Activated CD4-positive, alpha-beta T cell treated with anti-CD3 and anti-CD28 coated beads, Interleukin-2, amount 10 ng/mL, durations not matched to agents 7 days and 5 days (primary cell): ENCODE measurements around the gene FGD3. TPM values are rescaled to one million over a fixed set of nuclear protein-coding genes. Genes with fewer than 3 reads are reported as not detected.
A peak's percentile ranks its signal among the peaks of the same experiment; 100 is the strongest.

Experiments used
- CTCF ChIA-PET: fragments of 350-600 bp; sonication (Branson Sonifier 250); formaldehyde crosslinking; loops from one replicate; lab custom pipeline; 2021; ENCODE audit warnings: antibody characterized with exemption; lab: Charles Lee
- POLR2A ChIA-PET: fragments of 350-600 bp; sonication (Branson Sonifier 250); formaldehyde crosslinking; loops from one replicate; lab custom pipeline; 2021; ENCODE audit warnings: antibody characterized with exemption; lab: Charles Lee
- DNase-seq: peaks from one replicate; pipeline ENCODE4 v3.0.0-alpha.2; 2020
- H3K27ac Mint-ChIP-seq: one replicate; pipeline ENCODE4 v1.8.0; 2021; ENCODE audit warnings: mild to moderate bottlenecking, moderate library complexity, mixed read lengths
- H3K27me3 Mint-ChIP-seq: one replicate; pipeline ENCODE4 v1.8.0; 2021; ENCODE audit warnings: mixed read lengths
- H3K36me3 Mint-ChIP-seq: one replicate; pipeline ENCODE4 v1.8.0; 2021; ENCODE audit warnings: low read depth, mixed read lengths
- H3K4me1 Mint-ChIP-seq: one replicate; pipeline ENCODE4 v1.8.0; 2021; ENCODE audit warnings: mixed read lengths
- H3K4me3 Mint-ChIP-seq: one replicate; pipeline ENCODE4 v1.8.0; 2021; ENCODE audit warnings: mild to moderate bottlenecking, moderate library complexity, mixed read lengths
- H3K9me3 Mint-ChIP-seq: one replicate; pipeline ENCODE4 v1.8.0; 2021; ENCODE audit warnings: mixed read lengths
- total RNA-seq, 2 experiments: library from RNA; stranded (reverse); gene quantifications; one replicate each; pipeline ENCODE4 v1.2.3, GENCODE V29; 2021

Gene FGD3
- total RNA-seq, 2 experiments from 2014 or later, result 148 to 156 TPM

DNA sequence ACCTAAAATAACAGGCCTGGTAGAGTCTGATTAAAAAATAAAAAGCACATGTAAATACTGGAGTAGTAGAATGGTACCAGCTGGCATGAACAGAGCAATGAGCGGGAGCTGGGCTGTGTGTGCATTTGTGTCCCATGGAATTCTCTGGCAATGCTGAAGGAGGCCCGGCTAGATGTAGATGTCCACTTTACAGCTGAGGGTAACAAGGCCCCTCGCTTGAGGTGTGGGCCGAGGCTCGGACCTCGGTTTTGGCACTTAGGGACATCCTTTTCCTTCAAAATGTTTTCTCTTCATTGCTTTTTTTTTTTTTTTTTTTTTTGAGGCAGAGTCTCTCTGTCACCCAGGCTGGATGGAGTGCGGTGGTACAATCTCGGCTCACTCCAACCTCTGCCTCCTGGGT lies 1.5 kb upstream of the FGD3 start:
- Mint-ChIP-seq H3K27me3 (no peaks in the 10 kb centered on the region), H3K27ac (no peak overlapping the region), H3K36me3 (peaks cover 3% of the 10 kb centered on the region), H3K9me3 (no peaks in the 10 kb centered on the region), H3K4me3 (no peak overlapping the region), H3K4me1 (peaks cover 38% of the 10 kb centered on the region)
- POLR2A ChIA-PET, result no interaction called here
- CTCF ChIA-PET, result no interaction called here
- no peak for DNase-seq

DNA sequence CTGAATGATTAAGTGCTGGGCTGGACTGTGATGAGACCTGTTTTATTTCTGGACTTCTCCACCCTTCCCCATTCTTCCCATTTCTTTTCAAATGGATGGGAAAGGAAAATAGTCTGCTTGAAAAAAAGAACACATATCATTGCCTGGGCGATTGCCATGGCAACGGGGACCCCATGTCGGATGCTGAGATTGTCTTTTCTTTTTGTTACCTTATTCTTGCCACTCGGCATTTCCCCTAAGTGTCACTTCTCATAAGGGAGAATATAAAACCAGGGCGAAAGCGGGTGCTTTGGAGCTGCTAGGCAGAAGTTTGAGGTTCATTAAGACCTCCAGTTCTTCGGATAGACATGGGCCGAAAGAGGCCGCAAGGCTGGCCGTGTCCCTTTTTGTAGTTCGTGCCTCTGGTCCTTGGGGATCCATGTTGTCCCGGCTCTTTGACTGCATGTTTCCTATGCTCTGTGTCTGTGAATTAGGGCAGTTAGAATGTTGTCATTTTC lies 763 bp downstream of the FGD3 start:
- POLR2A ChIA-PET, result no interaction called here
- CTCF ChIA-PET, result interaction anchor here (1.2 kb wide), 1 partner anchor 9 kb away, joined by 4 read pairs; no protein-coding TSS in a partner anchor
- Mint-ChIP-seq H3K27me3 (no peaks in the 10 kb centered on the region), H3K9me3 (no peaks in the 10 kb centered on the region), H3K4me1 (peaks cover 57% of the 10 kb centered on the region), H3K4me3 (peak overlapping the region; percentile 83), H3K27ac (no peak overlapping the region), H3K36me3 (peaks cover 3% of the 10 kb centered on the region)
- no peak for DNase-seq

DNA sequence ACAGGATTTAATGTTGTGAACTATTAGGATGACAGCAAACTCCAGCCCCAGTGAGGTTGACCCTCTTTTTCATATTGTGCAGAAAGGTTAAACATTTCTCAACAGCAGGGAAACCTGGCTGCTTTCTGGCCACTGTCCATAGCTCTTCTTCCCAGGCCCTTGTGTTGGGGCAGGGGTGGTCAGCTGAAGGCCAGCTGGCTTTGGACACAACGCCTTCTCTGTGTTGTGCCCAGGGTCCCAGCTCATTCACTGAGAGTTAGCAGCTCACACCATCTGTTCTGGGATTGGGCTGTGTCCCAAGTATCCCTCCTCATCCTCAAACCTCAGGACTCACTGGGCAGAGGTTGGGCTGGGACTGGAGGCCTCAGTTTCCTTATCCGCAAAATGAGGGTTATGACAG lies 1.3 kb downstream of the FGD3 start:
- DNase-seq, result no peak
- CTCF ChIA-PET, result interaction anchor here (1.2 kb wide), 1 partner anchor 8 kb away, joined by 4 read pairs; no protein-coding TSS in a partner anchor
- Mint-ChIP-seq H3K4me3 (peak overlapping the region; percentile 83), H3K4me1 (peaks cover 63% of the 10 kb centered on the region), H3K27ac (no peak overlapping the region), H3K9me3 (no peaks in the 10 kb centered on the region), H3K27me3 (no peaks in the 10 kb centered on the region), H3K36me3 (peaks cover 6% of the 10 kb centered on the region)
- POLR2A ChIA-PET, result no interaction called here

DNA sequence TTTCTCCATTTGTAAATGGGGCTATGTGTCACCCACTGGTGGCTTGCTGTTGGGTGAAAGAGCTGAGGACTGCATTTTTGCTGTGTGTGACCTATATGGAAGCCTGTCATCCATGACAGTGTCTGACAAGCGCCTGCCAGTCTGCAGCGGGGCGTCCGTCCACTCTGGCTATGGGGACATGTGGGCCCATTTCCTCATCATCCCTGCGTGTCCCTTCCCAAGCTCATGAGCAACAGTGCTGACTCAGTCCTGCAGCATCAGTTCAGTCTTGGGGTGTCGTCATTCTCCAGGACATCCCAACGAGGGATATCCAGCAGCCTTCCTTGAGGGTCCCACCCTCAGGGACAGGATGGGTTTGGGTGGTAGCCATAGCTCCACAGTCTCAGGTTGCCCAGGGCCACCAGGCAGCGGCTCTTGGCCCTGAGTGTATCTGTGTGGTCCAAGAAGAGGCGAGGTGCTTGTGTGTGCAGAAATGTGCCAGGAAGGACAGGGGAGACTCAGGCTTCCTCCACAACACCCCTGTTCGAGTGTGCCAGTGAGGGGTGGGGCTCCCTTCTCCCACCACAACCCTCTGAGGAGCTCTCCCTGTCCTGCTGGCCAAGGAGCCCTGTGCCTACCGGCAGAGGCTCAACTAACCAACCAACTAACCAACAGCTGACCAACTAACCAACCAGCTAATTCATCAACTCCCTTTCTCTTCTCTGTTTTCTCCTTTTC lies 2.1 kb downstream of the FGD3 start:
- H3K27ac Mint-ChIP-seq, result peak overlapping the region; percentile 5
- POLR2A ChIA-PET, result no interaction called here

DNA sequence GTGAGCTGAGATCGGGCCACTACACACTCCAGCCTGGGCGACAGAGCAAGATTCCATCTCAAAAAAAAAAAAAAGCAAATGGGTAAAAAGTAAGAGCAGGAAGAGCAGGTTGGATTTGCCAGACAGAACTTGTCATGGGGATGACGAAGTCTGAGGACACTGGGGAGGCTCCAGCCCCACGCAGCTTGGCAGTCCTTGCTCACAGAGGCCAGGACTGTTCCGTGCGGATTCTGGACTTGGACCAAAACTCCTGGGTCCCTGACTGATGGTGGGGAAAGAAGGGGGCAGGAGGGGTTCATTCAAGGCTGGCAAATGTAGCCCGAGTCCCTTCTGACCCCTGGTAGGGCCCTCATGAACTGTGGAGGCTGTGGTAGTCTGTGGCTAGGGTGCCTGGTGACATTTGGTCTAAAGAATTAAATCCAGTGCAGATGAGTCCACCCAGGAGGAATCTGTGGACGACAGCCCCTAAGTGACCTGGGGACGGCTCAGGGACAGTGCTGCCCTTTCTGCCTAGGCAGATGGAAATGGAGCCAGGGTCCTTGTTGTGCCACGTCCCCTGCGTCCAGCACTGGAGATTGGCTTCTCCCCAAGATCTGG lies 3.1 kb downstream of the FGD3 start:
- no peaks in the 10 kb centered on the region for H3K9me3 Mint-ChIP-seq
- no peaks in the 10 kb centered on the region for H3K27me3 Mint-ChIP-seq
- peaks cover 6% of the 10 kb centered on the region for H3K36me3 Mint-ChIP-seq
- POLR2A ChIA-PET, result no interaction called here
- peak overlapping the region; percentile 59 for H3K27ac Mint-ChIP-seq
- no peak overlapping the region for H3K4me3 Mint-ChIP-seq
- DNase-seq, result no peak
- CTCF ChIA-PET, result no interaction called here
- H3K4me1 Mint-ChIP-seq, result peaks cover 78% of the 10 kb centered on the region

More for the DNA sequence above, 2.1 kb downstream of the FGD3 start:
- no peak overlapping the region for H3K4me3 Mint-ChIP-seq
- no peaks in the 10 kb centered on the region for H3K9me3 Mint-ChIP-seq
- DNase-seq, result no peak
- CTCF ChIA-PET, result interaction anchor here (1.2 kb wide), 1 partner anchor 8 kb away, joined by 4 read pairs; no protein-coding TSS in a partner anchor
- H3K4me1 Mint-ChIP-seq, result peaks cover 70% of the 10 kb centered on the region
- H3K36me3 Mint-ChIP-seq, result peaks cover 6% of the 10 kb centered on the region
- H3K27me3 Mint-ChIP-seq, result no peaks in the 10 kb centered on the region

DNA sequence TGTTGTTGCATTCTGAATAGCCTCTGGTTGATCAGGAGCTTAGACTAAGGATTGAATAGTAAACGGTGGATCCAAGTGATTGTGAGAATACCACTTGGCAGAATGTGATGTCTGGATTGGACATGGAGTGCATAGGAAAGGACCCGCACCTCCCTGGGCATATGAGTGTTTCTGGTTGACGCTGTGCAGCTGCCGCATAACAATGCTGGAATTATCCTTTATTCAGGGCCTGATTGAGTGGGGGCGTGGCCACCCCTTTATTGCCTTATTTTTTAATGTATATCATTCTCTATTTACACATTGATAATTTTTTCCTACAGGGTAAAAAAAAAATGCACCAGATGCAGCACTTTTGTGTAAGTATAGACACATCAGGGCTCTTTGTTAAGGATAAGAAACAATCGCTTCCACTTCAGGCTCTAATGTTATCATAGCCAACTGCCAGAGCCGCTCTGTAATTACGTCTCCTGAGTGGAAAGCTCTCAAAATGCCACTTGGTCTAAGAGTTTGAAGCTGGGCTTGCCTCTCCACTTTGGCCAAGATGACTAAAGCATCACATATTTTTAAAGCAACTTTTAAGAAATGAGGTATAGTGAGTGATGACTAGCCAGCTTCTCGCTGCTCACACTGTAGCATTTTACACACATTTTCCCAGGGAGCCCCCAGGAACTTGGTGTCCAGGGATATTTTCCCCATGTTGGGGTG lies 5.7 kb downstream of the FGD3 start:
- Mint-ChIP-seq H3K36me3 (peaks cover 3% of the 10 kb centered on the region), H3K27ac (peak overlapping the region; percentile 94), H3K9me3 (no peaks in the 10 kb centered on the region), H3K27me3 (no peaks in the 10 kb centered on the region), H3K4me1 (peaks cover 86% of the 10 kb centered on the region), H3K4me3 (peak overlapping the region; percentile 70)
- ChIA-PET POLR2A (no interaction called here), CTCF (interaction anchor here (0.5 to 2.4 kb wide), 4 partner anchors 10 to 159 kb away, joined by 4 to 14 read pairs (median 9); no protein-coding TSS in a partner anchor)
- no peak for DNase-seq

DNA sequence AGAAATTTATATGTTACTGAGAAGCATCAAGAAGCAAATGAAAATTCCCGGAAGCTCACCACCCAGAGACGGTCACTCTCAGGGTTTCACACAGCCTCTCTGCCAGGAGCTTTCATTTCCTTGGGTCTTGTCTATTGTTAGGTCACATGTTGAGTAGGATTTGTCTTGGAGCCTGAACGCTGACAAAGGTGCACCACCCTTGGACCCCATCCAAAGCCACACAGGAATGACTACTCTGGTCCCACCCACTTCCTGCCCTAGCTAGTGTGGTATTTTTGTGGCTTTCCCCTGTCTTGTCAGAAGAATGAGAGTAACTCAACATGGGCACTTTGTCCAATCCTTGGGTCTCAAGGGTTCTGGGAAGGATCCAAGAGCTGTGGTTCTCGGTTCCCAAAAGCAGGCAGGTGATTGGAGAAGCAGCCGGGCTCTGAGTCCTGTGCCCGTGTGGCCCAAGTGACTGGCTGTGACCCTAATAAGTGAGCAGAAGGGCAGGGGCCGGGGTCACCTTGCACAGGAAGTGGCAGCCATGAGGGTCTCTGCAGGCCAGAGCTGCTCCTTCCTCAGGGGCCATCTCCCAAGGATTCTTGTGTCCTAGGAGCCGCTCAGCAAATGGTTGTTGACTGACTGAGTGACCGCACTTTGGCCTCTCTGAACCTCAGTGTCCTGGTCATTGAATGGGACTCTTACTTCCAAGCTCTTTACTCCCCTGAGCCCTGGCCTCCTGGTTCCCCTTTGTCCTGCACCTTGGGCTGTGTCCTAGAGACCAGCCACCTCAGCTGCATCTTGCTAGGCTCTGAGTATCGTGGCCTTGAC lies 6.9 kb downstream of the FGD3 start:
- ChIA-PET POLR2A (no interaction called here), CTCF (interaction anchor here (0.6 to 2.4 kb wide), 8 partner anchors 9 to 612 kb away, joined by 3 to 14 read pairs (median 3); partner anchors contain the start of gene NINJ1)
- DNase-seq, result peak; percentile 86
- Mint-ChIP-seq H3K9me3 (no peaks in the 10 kb centered on the region), H3K4me1 (peaks cover 83% of the 10 kb centered on the region), H3K36me3 (peaks cover 3% of the 10 kb centered on the region), H3K4me3 (peak overlapping the region; percentile 70), H3K27ac (peak overlapping the region; percentile 94), H3K27me3 (no peaks in the 10 kb centered on the region)

DNA sequence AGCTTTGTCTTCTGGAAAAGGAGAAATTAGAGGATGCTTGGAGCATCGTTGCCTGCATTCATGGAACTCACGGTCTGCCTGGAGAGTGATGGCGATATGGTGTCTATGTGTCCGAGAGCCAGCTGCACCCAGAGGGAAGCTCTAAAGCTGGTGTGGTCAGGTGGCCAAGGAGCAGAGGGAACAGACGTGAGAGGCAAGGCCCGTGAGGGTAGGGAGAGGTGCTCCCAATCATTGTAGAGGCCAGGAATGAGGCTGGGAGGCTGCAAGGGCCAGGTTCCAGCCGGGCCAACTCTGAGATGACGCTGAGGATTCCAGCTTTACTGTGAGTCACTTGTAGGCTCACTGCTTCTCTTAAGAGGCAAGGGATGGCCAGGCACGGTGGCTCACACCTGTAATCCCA lies 7.6 kb downstream of the FGD3 start:
- Mint-ChIP-seq H3K4me3 (peak overlapping the region; percentile 70), H3K4me1 (peaks cover 80% of the 10 kb centered on the region), H3K27ac (peak overlapping the region; percentile 94), H3K36me3 (peaks cover 7% of the 10 kb centered on the region), H3K9me3 (no peaks in the 10 kb centered on the region), H3K27me3 (no peaks in the 10 kb centered on the region)
- DNase-seq, result no peak
- CTCF ChIA-PET, result interaction anchor here (0.6 to 2.4 kb wide), 7 partner anchors 9 to 179 kb away, joined by 3 to 14 read pairs (median 3); partner anchors contain the start of gene NINJ1
- POLR2A ChIA-PET, result no interaction called here

DNA sequence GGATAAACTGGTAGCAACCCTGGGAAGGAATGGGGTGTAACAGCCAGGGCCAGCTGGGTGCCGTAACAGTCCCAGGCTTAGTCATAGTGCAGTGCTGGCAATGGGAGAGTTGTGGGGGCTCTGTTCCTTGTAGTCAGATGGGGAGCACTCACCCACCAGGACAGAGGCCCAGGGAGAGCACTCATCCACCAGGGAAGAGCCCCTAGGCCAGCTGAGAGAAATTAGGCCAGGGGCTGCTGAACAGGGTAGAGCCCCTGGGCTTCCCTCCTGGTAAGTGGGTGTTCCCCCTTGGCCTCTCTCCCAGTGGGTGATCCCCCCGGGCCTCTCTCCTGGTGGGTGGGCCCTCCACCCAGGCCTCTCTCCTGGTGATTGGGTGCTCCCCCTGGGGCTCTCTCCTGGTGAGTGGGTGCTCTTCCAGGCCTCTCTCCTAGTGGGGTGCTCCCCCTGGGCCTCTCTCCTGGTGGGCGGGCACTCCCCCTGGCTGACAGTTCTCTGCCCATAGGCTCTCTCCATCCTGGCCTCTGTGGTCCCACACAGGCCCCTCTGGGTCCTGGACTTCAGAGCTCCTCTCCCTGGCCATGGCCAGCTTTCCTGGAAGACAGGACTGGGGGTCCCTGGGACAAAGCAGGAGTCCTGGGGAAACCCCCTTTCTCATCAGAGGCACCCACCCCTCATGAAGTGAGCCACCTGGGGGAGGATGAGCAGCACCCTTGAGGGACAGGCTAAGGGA lies 13.4 kb downstream of the FGD3 start:
- H3K36me3 Mint-ChIP-seq, result peaks cover 44% of the 10 kb centered on the region
- no peak overlapping the region for H3K4me3 Mint-ChIP-seq
- peak overlapping the region; percentile 99 for H3K27ac Mint-ChIP-seq
- H3K4me1 Mint-ChIP-seq, result peaks cover 60% of the 10 kb centered on the region
- ChIA-PET CTCF (interaction anchor here (1.0 kb wide), 1 partner anchor 104 kb away, joined by 3 read pairs; no protein-coding TSS in a partner anchor), POLR2A (no interaction called here)
- DNase-seq, result no peak
- no peaks in the 10 kb centered on the region for H3K27me3 Mint-ChIP-seq
- peaks cover 11% of the 10 kb centered on the region for H3K9me3 Mint-ChIP-seq

DNA sequence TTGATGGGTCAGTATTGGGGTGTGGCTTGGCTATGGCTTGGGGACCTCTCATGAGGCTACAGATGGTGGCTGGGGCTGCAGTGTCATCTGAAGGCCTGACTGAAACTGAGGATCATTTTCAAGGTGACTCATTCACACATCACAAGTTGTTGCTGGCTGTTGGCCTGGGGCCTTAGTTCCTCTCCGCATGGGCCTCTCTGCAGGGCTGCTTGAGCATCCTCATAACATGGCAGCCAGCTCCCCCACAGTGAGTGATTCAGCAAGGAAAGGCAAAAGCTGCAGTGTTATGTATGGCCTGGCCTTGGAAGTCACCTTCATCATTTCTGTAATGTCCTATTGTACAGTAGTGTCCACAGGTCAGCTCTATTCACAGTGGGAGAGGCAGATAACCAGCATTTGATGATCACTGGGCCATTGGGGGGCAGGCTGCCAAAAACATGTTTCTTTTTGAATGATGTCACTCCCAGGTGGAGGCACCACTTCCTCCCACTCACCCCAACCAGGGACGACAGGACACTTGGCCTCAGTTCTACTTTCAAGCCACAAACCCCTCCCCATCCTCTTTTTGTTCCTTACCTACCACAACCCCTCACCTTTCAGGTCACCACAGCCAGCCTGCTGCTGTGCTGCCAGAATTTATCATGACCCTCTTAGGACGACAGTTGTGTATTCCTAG lies 14.4 kb downstream of the FGD3 start:
- no peaks in the 10 kb centered on the region for H3K27me3 Mint-ChIP-seq
- DNase-seq, result peak; percentile 37
- ChIA-PET POLR2A (no interaction called here), CTCF (interaction anchor here (1.0 kb wide), 1 partner anchor 103 kb away, joined by 3 read pairs; no protein-coding TSS in a partner anchor)
- H3K4me1 Mint-ChIP-seq, result peaks cover 50% of the 10 kb centered on the region
- H3K9me3 Mint-ChIP-seq, result peaks cover 11% of the 10 kb centered on the region
- peak overlapping the region; percentile 42 for H3K4me3 Mint-ChIP-seq
- H3K27ac Mint-ChIP-seq, result peak overlapping the region; percentile 99
- H3K36me3 Mint-ChIP-seq, result peaks cover 55% of the 10 kb centered on the region

DNA sequence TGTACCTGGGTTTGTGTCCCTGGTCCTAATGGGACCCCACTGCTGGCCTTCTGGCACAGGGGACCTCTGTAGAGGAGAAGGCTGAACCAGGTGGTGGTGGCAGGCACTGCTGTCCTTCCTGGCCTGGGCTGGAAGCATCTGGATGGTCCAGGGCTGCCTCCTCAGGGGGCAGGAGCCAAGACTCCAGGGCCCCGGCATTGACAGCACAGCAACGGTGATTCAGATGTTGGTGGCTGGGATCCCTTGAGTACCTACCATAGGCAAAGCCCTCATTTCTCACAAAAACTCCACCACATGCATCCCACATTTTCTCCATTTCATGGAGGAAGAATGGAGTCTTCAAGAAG lies 15.0 kb downstream of the FGD3 start:
- H3K27me3 Mint-ChIP-seq, result no peaks in the 10 kb centered on the region
- ChIA-PET CTCF (interaction anchor here (0.8 to 2.1 kb wide), 2 partner anchors 8 to 41 kb away, joined by 3 to 13 read pairs; no protein-coding TSS in a partner anchor), POLR2A (no interaction called here)
- no peak for DNase-seq
- peaks cover 11% of the 10 kb centered on the region for H3K9me3 Mint-ChIP-seq
- peak overlapping the region; percentile 99 for H3K27ac Mint-ChIP-seq
- peaks cover 49% of the 10 kb centered on the region for H3K4me1 Mint-ChIP-seq
- peak overlapping the region; percentile 42 for H3K4me3 Mint-ChIP-seq
- peaks cover 60% of the 10 kb centered on the region for H3K36me3 Mint-ChIP-seq
